ENCODE measurements around the gene MAK. TPM values are rescaled to one million over a fixed set of nuclear protein-coding genes. Genes with fewer than 3 reads are reported as not detected.

The MAK gene
- total RNA-seq, 2 experiments from 2014 or later = 0.47 to 0.73 TPM

DNA sequence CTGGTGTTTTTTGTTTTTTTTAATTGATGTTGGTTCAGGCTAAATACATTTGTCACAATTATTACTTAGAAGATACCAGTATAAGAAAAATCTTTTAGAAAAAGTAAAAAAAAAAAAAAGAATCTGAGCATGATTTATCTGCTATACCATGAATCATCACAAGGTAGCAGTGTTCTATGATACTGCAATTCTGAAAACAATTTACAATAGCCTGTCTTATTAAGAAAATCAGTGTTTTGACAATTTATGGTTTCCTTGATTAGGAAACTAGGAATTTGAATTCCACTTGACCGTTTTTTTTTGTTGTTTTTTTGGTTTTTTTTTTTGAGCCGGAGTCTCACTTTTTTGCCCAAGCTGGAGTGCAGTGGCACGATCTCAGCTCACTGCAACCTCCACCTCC, 9.3 kb upstream of the MAK start:
- intact Hi-C loops (cut with DNase I, micrococcal nuclease) = no loop called here
- no peaks in the 10 kb centered on the region for H3K36me3 ChIP-seq (ENCODE audit: insufficient read depth, low read length)
- ATAC-seq (ENCODE audit: poor library complexity) (no peak), DNase-seq (no peak)
- H3K4me3 ChIP-seq (ENCODE audit: low read length) = no peak overlapping the region
- Mint-ChIP-seq H3K4me3 (no peak overlapping the region), H3K27me3 (peaks cover 18% of the 10 kb centered on the region), H3K9me3 (no peaks in the 10 kb centered on the region), H3K4me1 (ENCODE audit: low read depth) (no peaks in the 10 kb centered on the region), H3K36me3 (ENCODE audit: low read depth) (peaks cover 4% of the 10 kb centered on the region), H3K27ac (no peak overlapping the region)
- H3K27ac ChIP-seq (ENCODE audit: low read depth in 1 of 2, low read length in 2 of 2) = no peak overlapping the region
- no peaks in the 10 kb centered on the region for H3K9me3 ChIP-seq (ENCODE audit: control insufficient read depth in 1 of 2, insufficient read depth in 1 of 2, low read length in 2 of 2)
- H3K4me1 ChIP-seq (ENCODE audit: insufficient read depth, low read length) = no peaks in the 10 kb centered on the region
- ChIA-PET POLR2A (no interaction called here), CTCF (interaction anchor here (0.6 kb wide), 1 partner anchor 270 kb away, joined by 5 read pairs; no protein-coding TSS in a partner anchor)
- H3K27me3 ChIP-seq (ENCODE audit: control insufficient read depth in 1 of 2, insufficient read depth in 2 of 2, low read length in 2 of 2) = peaks cover 0 to 3% of the 10 kb centered on the region in 2 experiments
- TF ChIP-seq, protein P1, sequence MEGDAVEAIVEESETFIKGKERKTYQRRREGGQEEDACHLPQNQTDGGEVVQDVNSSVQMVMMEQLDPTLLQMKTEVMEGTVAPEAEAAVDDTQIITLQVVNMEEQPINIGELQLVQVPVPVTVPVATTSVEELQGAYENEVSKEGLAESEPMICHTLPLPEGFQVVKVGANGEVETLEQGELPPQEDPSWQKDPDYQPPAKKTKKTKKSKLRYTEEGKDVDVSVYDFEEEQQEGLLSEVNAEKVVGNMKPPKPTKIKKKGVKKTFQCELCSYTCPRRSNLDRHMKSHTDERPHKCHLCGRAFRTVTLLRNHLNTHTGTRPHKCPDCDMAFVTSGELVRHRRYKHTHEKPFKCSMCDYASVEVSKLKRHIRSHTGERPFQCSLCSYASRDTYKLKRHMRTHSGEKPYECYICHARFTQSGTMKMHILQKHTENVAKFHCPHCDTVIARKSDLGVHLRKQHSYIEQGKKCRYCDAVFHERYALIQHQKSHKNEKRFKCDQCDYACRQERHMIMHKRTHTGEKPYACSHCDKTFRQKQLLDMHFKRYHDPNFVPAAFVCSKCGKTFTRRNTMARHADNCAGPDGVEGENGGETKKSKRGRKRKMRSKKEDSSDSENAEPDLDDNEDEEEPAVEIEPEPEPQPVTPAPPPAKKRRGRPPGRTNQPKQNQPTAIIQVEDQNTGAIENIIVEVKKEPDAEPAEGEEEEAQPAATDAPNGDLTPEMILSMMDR (IDR thresholded peaks at IDR 0.05) = peak; percentile 9

DNA sequence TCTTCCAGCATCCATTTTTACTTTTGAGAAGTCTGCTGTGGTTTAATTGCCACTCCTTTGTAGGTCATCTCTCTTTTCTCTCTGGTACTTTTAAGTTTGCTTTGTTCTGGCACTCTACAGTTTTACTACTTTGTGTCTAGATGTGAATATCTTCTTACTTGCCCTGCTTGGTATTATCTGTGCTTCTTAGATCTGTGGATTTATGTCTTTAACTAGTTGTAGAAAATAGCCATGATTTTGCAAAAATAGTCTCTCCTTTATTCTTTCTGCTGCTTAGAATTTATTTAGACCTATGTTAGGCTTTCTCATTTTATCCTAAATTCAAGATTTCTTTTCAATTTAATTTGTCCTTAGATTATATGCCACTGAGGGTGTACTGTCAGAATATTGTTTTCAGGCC, 5.2 kb upstream of the MAK start:
- Mint-ChIP-seq H3K27me3 (peaks cover 40% of the 10 kb centered on the region), H3K4me3 (no peak overlapping the region), H3K36me3 (ENCODE audit: low read depth) (no peaks in the 10 kb centered on the region), H3K4me1 (ENCODE audit: low read depth) (peaks cover 6% of the 10 kb centered on the region), H3K9me3 (no peaks in the 10 kb centered on the region), H3K27ac (no peak overlapping the region)
- Histone ChIP-seq H3K9me3 (ENCODE audit: control insufficient read depth in 1 of 2, insufficient read depth in 1 of 2, low read length in 2 of 2) (peaks cover 0 to under 1% of the 10 kb centered on the region in 2 experiments), H3K36me3 (ENCODE audit: insufficient read depth, low read length) (no peaks in the 10 kb centered on the region), H3K4me3 (ENCODE audit: low read length) (no peak overlapping the region), H3K27ac (ENCODE audit: low read depth in 1 of 2, low read length in 2 of 2) (no peak overlapping the region), H3K27me3 (ENCODE audit: control insufficient read depth in 1 of 2, insufficient read depth in 2 of 2, low read length in 2 of 2) (peaks cover 3 to 13% of the 10 kb centered on the region in 2 experiments), H3K4me1 (ENCODE audit: insufficient read depth, low read length) (peaks cover 6% of the 10 kb centered on the region)
- POLR2A ChIA-PET = no interaction called here
- intact Hi-C loops (cut with DNase I, micrococcal nuclease) = no loop called here
- no peak for ATAC-seq (ENCODE audit: poor library complexity)
- DNase-seq = no peak
- CTCF ChIA-PET = no interaction called here
- TF ChIP-seq, protein P1 (IDR thresholded peaks at IDR 0.05) = no peak

DNA sequence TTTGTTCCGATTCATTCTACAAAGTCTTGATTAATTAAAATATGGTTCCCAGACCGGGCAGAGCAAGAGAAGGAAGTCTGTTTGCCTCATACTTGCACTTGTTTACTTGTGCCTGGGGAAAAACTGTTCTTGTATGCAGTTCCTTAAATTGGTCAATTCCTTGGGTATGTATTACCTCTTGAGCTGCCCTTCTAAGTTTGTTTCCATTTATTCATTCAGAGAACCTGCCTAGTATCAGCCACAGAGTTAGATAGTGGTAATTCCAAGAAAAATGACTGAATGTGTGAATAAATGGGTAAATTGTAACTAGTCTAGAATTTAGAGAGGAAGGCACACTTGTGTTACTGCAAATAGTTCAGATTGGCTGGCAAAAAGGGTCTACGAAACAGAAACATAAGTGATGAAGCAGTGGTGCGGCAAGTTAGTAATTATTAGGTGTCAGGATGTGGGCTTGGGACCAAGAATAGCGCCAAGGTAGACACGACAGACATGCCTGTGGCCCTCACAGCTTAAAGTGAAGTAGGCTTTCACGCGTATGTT, 525 bp upstream of the MAK start:
- H3K4me3 ChIP-seq (ENCODE audit: low read length) = peak overlapping the region; percentile 62
- H3K27ac ChIP-seq (ENCODE audit: low read depth in 1 of 2, low read length in 2 of 2) = no peak overlapping the region
- H3K9me3 ChIP-seq (ENCODE audit: control insufficient read depth in 1 of 2, insufficient read depth in 1 of 2, low read length in 2 of 2) = peaks cover 3 to 23% of the 10 kb centered on the region in 2 experiments
- Mint-ChIP-seq H3K4me1 (ENCODE audit: low read depth) (peaks cover 21% of the 10 kb centered on the region), H3K27ac (peak overlapping the region; percentile 60), H3K4me3 (peak overlapping the region; percentile 79), H3K27me3 (peaks cover 70% of the 10 kb centered on the region), H3K36me3 (ENCODE audit: low read depth) (no peaks in the 10 kb centered on the region), H3K9me3 (peaks cover 8% of the 10 kb centered on the region)
- CTCF ChIA-PET = interaction anchor here (0.5 kb wide), 1 partner anchor 8 kb away, joined by 4 read pairs; no protein-coding TSS in a partner anchor
- peak in 3 of 14 experiments; percentile 10 to 15 (median 13) for DNase-seq
- H3K36me3 ChIP-seq (ENCODE audit: insufficient read depth, low read length) = no peaks in the 10 kb centered on the region
- POLR2A ChIA-PET = no interaction called here
- TF ChIP-seq, protein P1 (IDR thresholded peaks at IDR 0.05) = no peak
- ATAC-seq (ENCODE audit: poor library complexity) = peak; percentile 14
- H3K4me1 ChIP-seq (ENCODE audit: insufficient read depth, low read length) = peaks cover 21% of the 10 kb centered on the region
- peaks cover 32 to 48% of the 10 kb centered on the region in 2 experiments for H3K27me3 ChIP-seq (ENCODE audit: control insufficient read depth in 1 of 2, insufficient read depth in 2 of 2, low read length in 2 of 2)
- intact Hi-C loops (cut with DNase I, micrococcal nuclease) = loop anchor here in 1 of 2 experiments (2.0 to 10.0 kb wide), 3 partner anchors 144 to 698 kb away; partner anchors contain the start of genes C6orf52, PAK1IP1 and TMEM170B
